ENCODE results near the gene CARD8.

DNA sequence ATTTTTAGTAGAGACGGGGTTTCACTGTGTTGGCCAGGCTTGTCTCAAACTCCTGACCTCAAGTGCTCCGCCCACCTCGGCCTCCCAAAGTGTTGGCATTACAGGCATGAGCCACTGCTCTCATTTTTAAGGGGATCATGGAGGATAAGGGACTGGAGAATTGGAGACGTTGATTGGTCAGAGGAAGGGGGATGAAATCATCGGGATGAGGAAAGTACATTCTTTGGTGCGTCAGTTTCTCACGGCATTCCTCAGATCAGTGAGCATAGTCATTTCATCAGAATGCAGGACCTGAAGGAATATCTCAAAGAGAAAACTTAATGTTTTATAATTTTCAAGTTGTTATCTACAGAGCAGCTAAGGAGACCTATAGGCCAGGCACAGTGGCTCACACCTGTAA is 28.2 kb upstream of the CARD8 start:
- TF ChIP-seq, protein P1, sequence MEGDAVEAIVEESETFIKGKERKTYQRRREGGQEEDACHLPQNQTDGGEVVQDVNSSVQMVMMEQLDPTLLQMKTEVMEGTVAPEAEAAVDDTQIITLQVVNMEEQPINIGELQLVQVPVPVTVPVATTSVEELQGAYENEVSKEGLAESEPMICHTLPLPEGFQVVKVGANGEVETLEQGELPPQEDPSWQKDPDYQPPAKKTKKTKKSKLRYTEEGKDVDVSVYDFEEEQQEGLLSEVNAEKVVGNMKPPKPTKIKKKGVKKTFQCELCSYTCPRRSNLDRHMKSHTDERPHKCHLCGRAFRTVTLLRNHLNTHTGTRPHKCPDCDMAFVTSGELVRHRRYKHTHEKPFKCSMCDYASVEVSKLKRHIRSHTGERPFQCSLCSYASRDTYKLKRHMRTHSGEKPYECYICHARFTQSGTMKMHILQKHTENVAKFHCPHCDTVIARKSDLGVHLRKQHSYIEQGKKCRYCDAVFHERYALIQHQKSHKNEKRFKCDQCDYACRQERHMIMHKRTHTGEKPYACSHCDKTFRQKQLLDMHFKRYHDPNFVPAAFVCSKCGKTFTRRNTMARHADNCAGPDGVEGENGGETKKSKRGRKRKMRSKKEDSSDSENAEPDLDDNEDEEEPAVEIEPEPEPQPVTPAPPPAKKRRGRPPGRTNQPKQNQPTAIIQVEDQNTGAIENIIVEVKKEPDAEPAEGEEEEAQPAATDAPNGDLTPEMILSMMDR (IDR thresholded peaks at IDR 0.05; ENCODE audit: low read depth, low read length), result no peak
- no peak for TF ChIP-seq POLR2A (IDR thresholded peaks at IDR 0.05; ENCODE audit: extremely low read depth, insufficient read length)
- no peak for TF ChIP-seq MYC (IDR thresholded peaks at IDR 0.05; ENCODE audit: low read depth, low read length)
